GM23338 (cell line): Measurements from ENCODE around the gene EDA2R. TPM values are rescaled to one million over a fixed set of nuclear protein-coding genes. Genes with fewer than 3 reads are reported as not detected.

Source experiments
- ATAC-seq: fragments of 200-7000 bp; cut with Tn5 transposase; 3 replicates; pipeline ENCODE4 v1.9.1; 2020
- DNase-seq: peaks from one replicate; pipeline ENCODE4 v3.0.0-alpha.2; 2015; ENCODE audit warnings: low spot score
- H2AFZ ChIP-seq: fragments of 200-600 bp; sonication (generic); 2 replicates; pipeline ENCODE4 v1.8.0; 2016; ENCODE audit warnings: antibody characterized with exemption, mild to moderate bottlenecking, moderate library complexity
- H3F3A ChIP-seq: fragments of 200-600 bp; sonication (generic); replicated peaks from 2 replicates; pipeline ENCODE4 v1.8.0; 2017; ENCODE audit warnings: antibody characterized with exemption, mixed run types, low read depth
- H3K27ac ChIP-seq: fragments of 200-600 bp; sonication (generic); 2 replicates; pipeline ENCODE4 v1.6.1; 2016; ENCODE audit warnings: low read depth
- H3K27me3 ChIP-seq: fragments of 200-600 bp; sonication (generic); 2 replicates; pipeline ENCODE4 v1.8.0; 2016; ENCODE audit warnings: mild to moderate bottlenecking, mixed run types, moderate library complexity; ENCODE audit not compliant: insufficient read depth
- H3K36me3 ChIP-seq: fragments of 200-600 bp; sonication (generic); 2 replicates; pipeline ENCODE4 v1.8.0; 2016; ENCODE audit warnings: mild to moderate bottlenecking; ENCODE audit not compliant: insufficient read depth
- H3K4me1 ChIP-seq: fragments of 200-600 bp; sonication (generic); 2 replicates; pipeline ENCODE4 v1.8.0; 2016; ENCODE audit warnings: mild to moderate bottlenecking, moderate library complexity; ENCODE audit not compliant: insufficient read depth
- H3K4me2 ChIP-seq: fragments of 200-600 bp; sonication (generic); 2 replicates; pipeline ENCODE4 v1.7.1; 2017; ENCODE audit warnings: mixed run types
- H3K4me3 ChIP-seq: fragments of 200-600 bp; sonication (generic); 2 replicates; pipeline ENCODE4 v1.6.1; 2016; ENCODE audit warnings: mixed run types
- H3K79me2 ChIP-seq: fragments of 200-600 bp; sonication (generic); replicated peaks from 2 replicates; pipeline ENCODE4 v1.8.0; 2017; ENCODE audit warnings: mild to moderate bottlenecking; ENCODE audit not compliant: insufficient read depth
- H3K9me2 ChIP-seq: fragments of 200-600 bp; sonication (generic); 2 replicates; pipeline ENCODE4 v1.8.0; 2017; ENCODE audit not compliant: insufficient read depth
- H4K20me1 ChIP-seq: fragments of 200-600 bp; sonication (generic); replicated peaks from 2 replicates; pipeline ENCODE4 v1.8.0; 2017; ENCODE audit warnings: mild to moderate bottlenecking; ENCODE audit not compliant: insufficient read depth
- H3K27ac Mint-ChIP-seq: 2 replicates; pipeline ENCODE4 v1.8.0; 2020; ENCODE audit warnings: inconsistent platforms, mild to moderate bottlenecking, moderate library complexity, mixed read lengths
- H3K27me3 Mint-ChIP-seq: 3 replicates; pipeline ENCODE4 v1.8.0; 2022; ENCODE audit warnings: low read depth, mild to moderate bottlenecking, moderate library complexity, mixed read lengths, inconsistent platforms; ENCODE audit not compliant: insufficient read depth, poor library complexity
- H3K36me3 Mint-ChIP-seq: 3 replicates; pipeline ENCODE4 v1.8.0; 2021; ENCODE audit warnings: low read depth, mild to moderate bottlenecking, inconsistent platforms, moderate library complexity, mixed read lengths
- H3K4me1 Mint-ChIP-seq: 3 replicates; pipeline ENCODE4 v1.8.0; 2020; ENCODE audit warnings: mild to moderate bottlenecking, inconsistent platforms, mixed read lengths
- H3K4me3 Mint-ChIP-seq: 3 replicates; pipeline ENCODE4 v1.8.0; 2021; ENCODE audit warnings: moderate library complexity, mild to moderate bottlenecking, inconsistent platforms, mixed read lengths
- H3K9me3 Mint-ChIP-seq: 3 replicates; pipeline ENCODE4 v1.8.0; 2020; ENCODE audit warnings: moderate library complexity, mild to moderate bottlenecking, inconsistent platforms, mixed read lengths
- CREB1 ChIP-seq: fragments of 250-450 bp; sonication (Bioruptor Pico); IDR thresholded peaks from 2 replicates; pipeline ENCODE4 v1.5.0; 2020; ENCODE audit warnings: low read depth, mild to moderate bottlenecking, moderate library complexity
- EZH2 ChIP-seq: fragments of 200-600 bp; sonication (generic); IDR thresholded peaks from one replicate; pipeline ENCODE4 v1.8.0; 2017; ENCODE audit warnings: antibody characterized with exemption, mild to moderate bottlenecking, low read depth; ENCODE audit not compliant: unreplicated experiment
- EZH2phosphoT487 ChIP-seq: fragments of 200-600 bp; sonication (generic); IDR thresholded peaks from one replicate; pipeline ENCODE4 v1.8.1; 2018; ENCODE audit warnings: antibody characterized with exemption; ENCODE audit not compliant: unreplicated experiment
- NANOG ChIP-seq: IDR thresholded peaks from 2 replicates; pipeline ENCODE4 v1.6.1; 2016; ENCODE audit warnings: antibody characterized with exemption, borderline replicate concordance
- POLR2AphosphoS5 ChIP-seq: IDR thresholded peaks from 2 replicates; pipeline ENCODE4 v1.6.1; 2016; ENCODE audit warnings: antibody characterized with exemption, low read depth
- REST ChIP-seq: IDR thresholded peaks from one replicate; pipeline ENCODE4 v1.6.1; 2018; ENCODE audit warnings: antibody characterized with exemption; ENCODE audit not compliant: unreplicated experiment
- STAT1 ChIP-seq: IDR thresholded peaks from one replicate; pipeline ENCODE4 v1.6.1; 2016; ENCODE audit warnings: antibody characterized with exemption; ENCODE audit not compliant: unreplicated experiment
- ZNF114 ChIP-seq: fragments of 250-450 bp; sonication (Bioruptor Pico); IDR thresholded peaks from 2 replicates; pipeline ENCODE4 v1.5.0; 2020; ENCODE audit warnings: mild to moderate bottlenecking, moderate library complexity
- ZNF331 ChIP-seq: fragments of 250-450 bp; sonication (Bioruptor Pico); IDR thresholded peaks from 2 replicates; pipeline ENCODE4 v1.5.0; 2020; ENCODE audit warnings: low read depth, mild to moderate bottlenecking, moderate library complexity
- ZNF462 ChIP-seq: fragments of 250-450 bp; sonication (Bioruptor Pico); IDR thresholded peaks from 2 replicates; pipeline ENCODE4 v1.5.0; 2020; ENCODE audit warnings: mild to moderate bottlenecking, moderate library complexity
- polyA plus RNA-seq: library from polyadenylated mRNA; unstranded; fragments of >200 nt; fragmentation: Nextera tagmentation; extraction: Ambion mirVana; gene quantifications from 2 replicates; pipeline ENCODE4 v1.2.1, GENCODE V29; 2016
- total RNA-seq: library from RNA; depleted of rRNA; stranded (reverse); fragments of >200 nt; shearing (Covaris generic); gene quantifications from 2 replicates; pipeline ENCODE4 v1.2.3, GENCODE V29; 2014

EDA2R gene
- total and polyA plus RNA-seq, 2 experiments from 2014 or later = 6.0 to 9.6 TPM

- no peak for TF ChIP-seq REST
- no peak for TF ChIP-seq POLR2AphosphoS5
- no peak for TF ChIP-seq ZNF331 (CRISPR knock-in tag)
- no peak for TF ChIP-seq EZH2
- no peak for TF ChIP-seq CREB1
Observed at GRCh38 chrX:66675541-66675940, 36.7 kb upstream of the EDA2R start (continued).

- Histone ChIP-seq H3K4me3 (no peak overlapping the region), H3K79me2 (no peaks in the 10 kb centered on the region), H4K20me1 (no peaks in the 10 kb centered on the region), H3K27ac (no peak overlapping the region), H3K4me2 (no peak overlapping the region), H2AFZ (no peak overlapping the region), H3K4me1 (no peaks in the 10 kb centered on the region), H3K9me2 (no peaks in the 10 kb centered on the region), H3K27me3 (no peaks in the 10 kb centered on the region), H3F3A (no peaks in the 10 kb centered on the region), H3K36me3 (no peaks in the 10 kb centered on the region)
- DNase-seq (no peak), ATAC-seq (no peak)
- no peak overlapping the region for H3K27ac Mint-ChIP-seq
- H3K27me3 Mint-ChIP-seq = no peaks in the 10 kb centered on the region
- H3K4me3 Mint-ChIP-seq = no peak overlapping the region
- no peaks in the 10 kb centered on the region for H3K36me3 Mint-ChIP-seq
- H3K9me3 Mint-ChIP-seq = peaks cover 12% of the 10 kb centered on the region; the same call in 1 of the 3 replicates
- H3K4me1 Mint-ChIP-seq = no peaks in the 10 kb centered on the region
- TF ChIP-seq REST (no peak), EZH2 (no peak), POLR2AphosphoS5 (no peak), ZNF114 (no peak), EZH2phosphoT487 (no peak), NANOG (no peak), ZNF462 (no peak), STAT1 (no peak)
Observed at GRCh38 chrX:66674506-66674905, 35.6 kb upstream of the EDA2R start.
